Measurements from ENCODE around the gene AMBRA1. TPM values are rescaled to one million over a fixed set of nuclear protein-coding genes. Genes with fewer than 3 reads are reported as not detected.
A peak's percentile ranks its signal among the peaks of the same experiment; 100 is the strongest.

The AMBRA1 gene
- total and polyA plus RNA-seq, 2 experiments from 2014 or later, result 10.5 to 52.7 TPM

DNA sequence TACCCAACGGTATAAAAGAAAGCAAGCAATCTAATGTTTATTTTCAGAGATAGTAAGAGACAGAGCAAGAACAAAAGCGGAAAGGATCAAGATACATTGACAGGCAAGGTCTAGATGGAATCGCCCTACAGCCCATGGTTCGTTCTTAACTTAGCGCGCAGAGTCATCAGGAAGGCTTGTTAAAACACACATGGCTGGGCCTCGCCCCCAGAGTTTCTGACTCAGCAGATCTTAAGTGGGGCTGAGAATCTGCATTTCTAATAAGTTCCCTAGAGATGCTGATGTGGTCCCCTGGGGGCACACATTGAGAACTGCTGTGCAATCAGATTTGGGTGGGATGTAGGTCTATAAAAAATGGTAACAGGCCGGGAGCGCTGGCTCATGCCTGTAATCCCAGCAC is 166.5 kb downstream of the AMBRA1 start:
- TF ChIP-seq, protein P1, sequence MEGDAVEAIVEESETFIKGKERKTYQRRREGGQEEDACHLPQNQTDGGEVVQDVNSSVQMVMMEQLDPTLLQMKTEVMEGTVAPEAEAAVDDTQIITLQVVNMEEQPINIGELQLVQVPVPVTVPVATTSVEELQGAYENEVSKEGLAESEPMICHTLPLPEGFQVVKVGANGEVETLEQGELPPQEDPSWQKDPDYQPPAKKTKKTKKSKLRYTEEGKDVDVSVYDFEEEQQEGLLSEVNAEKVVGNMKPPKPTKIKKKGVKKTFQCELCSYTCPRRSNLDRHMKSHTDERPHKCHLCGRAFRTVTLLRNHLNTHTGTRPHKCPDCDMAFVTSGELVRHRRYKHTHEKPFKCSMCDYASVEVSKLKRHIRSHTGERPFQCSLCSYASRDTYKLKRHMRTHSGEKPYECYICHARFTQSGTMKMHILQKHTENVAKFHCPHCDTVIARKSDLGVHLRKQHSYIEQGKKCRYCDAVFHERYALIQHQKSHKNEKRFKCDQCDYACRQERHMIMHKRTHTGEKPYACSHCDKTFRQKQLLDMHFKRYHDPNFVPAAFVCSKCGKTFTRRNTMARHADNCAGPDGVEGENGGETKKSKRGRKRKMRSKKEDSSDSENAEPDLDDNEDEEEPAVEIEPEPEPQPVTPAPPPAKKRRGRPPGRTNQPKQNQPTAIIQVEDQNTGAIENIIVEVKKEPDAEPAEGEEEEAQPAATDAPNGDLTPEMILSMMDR (IDR thresholded peaks at IDR 0.05; ENCODE audit: low read depth, low read length), result no peak
- Histone ChIP-seq H3K27ac (no peak overlapping the region), H3K4me3 (no peak overlapping the region), H3K9me3 (ENCODE audit: low read depth) (no peaks in the 10 kb centered on the region), H3K4me1 (ENCODE audit: low read depth) (no peaks in the 10 kb centered on the region), H3K27me3 (no peaks in the 10 kb centered on the region), H3K36me3 (peaks cover 3% of the 10 kb centered on the region)
- no peak for DNase-seq (ENCODE audit: low read depth in 1 of 2, low spot score in 1 of 2)

DNA sequence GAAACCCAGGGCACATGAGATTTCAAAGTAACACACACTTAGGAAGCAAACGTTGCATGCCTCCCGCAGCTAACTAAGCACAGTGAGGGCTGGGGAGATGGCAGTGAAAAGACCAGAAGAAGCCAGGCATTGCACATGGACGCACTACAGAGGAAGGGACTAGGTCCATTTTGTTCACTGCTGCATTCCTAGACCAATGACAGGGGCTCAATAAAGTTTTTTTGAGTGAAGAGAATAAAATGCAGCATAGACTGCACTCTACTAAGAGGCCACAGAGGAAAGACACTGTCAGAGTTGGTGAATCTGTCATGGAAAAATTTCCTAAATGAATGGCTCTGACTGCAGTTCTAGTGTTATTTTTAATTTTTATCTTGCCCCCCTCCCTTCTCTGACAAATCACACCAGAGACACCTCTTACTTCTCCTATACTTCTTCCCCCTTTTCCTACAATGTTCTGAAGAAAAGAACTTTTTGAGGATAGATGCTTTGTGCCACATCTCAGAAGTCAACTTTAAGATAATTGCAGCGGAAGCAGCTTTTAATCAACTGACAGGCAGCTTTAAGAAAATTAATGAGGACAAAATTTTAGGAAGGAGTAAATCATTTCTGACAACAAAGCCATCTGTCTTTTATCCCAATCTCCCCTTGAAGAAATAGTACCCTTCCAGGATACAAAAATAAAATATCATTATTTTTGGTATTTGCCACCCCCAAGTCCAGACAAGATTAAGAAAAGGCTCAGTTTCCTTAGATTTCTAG is 167.4 kb downstream of the AMBRA1 start:
- no peak for DNase-seq (ENCODE audit: low read depth in 1 of 2, low spot score in 1 of 2)
- Histone ChIP-seq H3K4me1 (ENCODE audit: low read depth) (peaks cover 2% of the 10 kb centered on the region), H3K27ac (no peak overlapping the region), H3K36me3 (no peaks in the 10 kb centered on the region), H3K4me3 (no peak overlapping the region), H3K9me3 (ENCODE audit: low read depth) (no peaks in the 10 kb centered on the region), H3K27me3 (no peaks in the 10 kb centered on the region)
- TF ChIP-seq, protein P1 (IDR thresholded peaks at IDR 0.05; ENCODE audit: low read depth, low read length), result no peak

DNA sequence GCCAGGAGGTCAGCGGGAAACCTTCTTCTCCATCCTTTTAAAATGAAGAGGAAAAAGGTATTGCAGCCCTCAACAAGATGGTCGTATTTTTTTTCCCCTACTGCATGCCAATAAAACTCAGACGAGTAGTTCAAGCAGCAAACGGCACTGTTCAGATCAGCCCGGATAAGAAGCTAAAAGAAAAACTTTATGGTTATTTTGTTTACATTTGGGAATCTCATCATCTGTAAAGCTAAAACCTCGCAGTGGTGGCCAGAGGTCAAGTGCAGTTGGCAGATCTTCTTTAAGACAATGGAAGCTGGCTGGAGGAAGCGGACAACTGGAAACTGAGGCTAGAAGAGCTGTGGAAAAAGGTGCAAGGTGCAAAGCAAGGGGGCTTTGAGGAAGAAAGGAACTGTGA is 171.2 kb downstream of the AMBRA1 start:
- peak overlapping the region; percentile 52 for H3K27ac ChIP-seq
- DNase-seq (ENCODE audit: low read depth in 1 of 2, low spot score in 1 of 2), result no peak
- H3K9me3 ChIP-seq (ENCODE audit: low read depth), result no peaks in the 10 kb centered on the region
- H3K4me1 ChIP-seq (ENCODE audit: low read depth), result peaks cover 8% of the 10 kb centered on the region
- TF ChIP-seq, protein P1 (IDR thresholded peaks at IDR 0.05; ENCODE audit: low read depth, low read length), result no peak
- no peaks in the 10 kb centered on the region for H3K27me3 ChIP-seq
- peaks cover 3% of the 10 kb centered on the region for H3K36me3 ChIP-seq
- no peak overlapping the region for H3K4me3 ChIP-seq

DNA sequence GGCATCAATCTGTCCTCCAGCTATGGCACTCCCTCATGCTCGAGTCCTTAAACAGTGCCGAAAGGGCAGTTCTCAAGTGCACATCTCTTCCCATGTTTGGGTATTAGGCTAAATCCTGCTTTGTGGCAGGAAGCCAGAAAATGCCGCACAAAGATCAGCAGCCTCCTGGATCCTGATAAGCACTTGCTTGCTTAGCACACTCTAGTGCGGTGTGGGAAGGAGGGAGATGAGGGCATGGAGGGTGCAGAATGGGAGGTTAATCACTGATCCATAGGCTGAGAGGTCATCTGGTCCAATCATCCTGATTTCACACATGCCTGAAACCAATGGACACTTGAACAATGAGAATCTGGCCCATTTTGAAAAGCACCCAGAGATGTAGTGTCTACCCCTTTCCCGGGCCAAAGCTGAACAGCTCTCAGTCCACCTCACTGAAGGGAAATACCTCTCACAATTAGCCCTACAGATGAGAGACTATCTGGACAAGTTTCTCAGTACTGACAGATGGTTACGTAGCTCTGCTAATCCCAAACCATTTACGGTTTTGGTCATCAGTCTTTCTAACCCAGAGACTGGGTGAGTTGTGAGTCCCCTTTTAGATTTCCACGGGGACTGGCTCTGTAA is 172.5 kb downstream of the AMBRA1 start:
- Histone ChIP-seq H3K4me1 (ENCODE audit: low read depth) (peaks cover 8% of the 10 kb centered on the region), H3K27ac (peak overlapping the region; percentile 52), H3K36me3 (peaks cover 7% of the 10 kb centered on the region), H3K4me3 (no peak overlapping the region), H3K27me3 (no peaks in the 10 kb centered on the region), H3K9me3 (ENCODE audit: low read depth) (no peaks in the 10 kb centered on the region)
- TF ChIP-seq, protein P1 (IDR thresholded peaks at IDR 0.05; ENCODE audit: low read depth, low read length), result no peak
- peak in 1 of 2 donors; percentile 63 for DNase-seq (ENCODE audit: low read depth in 1 of 2, low spot score in 1 of 2)

- H3K4me3 ChIP-seq, result no peak overlapping the region
- TF ChIP-seq, protein P1 (IDR thresholded peaks at IDR 0.05; ENCODE audit: low read depth, low read length), result no peak
- DNase-seq (ENCODE audit: low read depth in 1 of 2, low spot score in 1 of 2), result no peak
- H3K36me3 ChIP-seq, result peaks cover 14% of the 10 kb centered on the region
- no peaks in the 10 kb centered on the region for H3K27me3 ChIP-seq
- no peaks in the 10 kb centered on the region for H3K9me3 ChIP-seq (ENCODE audit: low read depth)
- peak overlapping the region; percentile 52 for H3K27ac ChIP-seq
- peaks cover 8% of the 10 kb centered on the region for H3K4me1 ChIP-seq (ENCODE audit: low read depth)
Measured at GRCh38 chr11:46420513-46420912, 173.3 kb downstream of the AMBRA1 start.

Measured in cardiac muscle cell (in vitro differentiated cells and primary cell).